T-helper 2 cell treated with Interferon-gamma antibody and Interleukin-4, amounts not matched to agents 100 ng/mL and 5 ng/mL, for 36 hours (primary cell): ENCODE data around the gene TRMT1. TPM values are rescaled to one million over a fixed set of nuclear protein-coding genes. Genes with fewer than 3 reads are reported as not detected.

Experiments used
- intact Hi-C: fragments of 100-400 bp; cut with micrococcal nuclease; formaldehyde crosslinking; loops from one replicate; pipeline ENCODE4 v1.15.1; 2023
- total RNA-seq: library from RNA; stranded (reverse); gene quantifications from 2 replicates; pipeline ENCODE4 v1.2.3, GENCODE V29; 2022

TRMT1 gene
- total RNA-seq, 1 donor from 2014 or later, result 68.0 TPM

- intact Hi-C loops, result no loop called here
These were observed 42.2 kb downstream of the TRMT1 start for GRCh38 chr19:13074378-13074777.

- intact Hi-C loops, result no loop called here
These were observed 43.3 kb downstream of the TRMT1 start for GRCh38 chr19:13073263-13073662.

- intact Hi-C loops, result no loop called here
These were observed 44.2 kb downstream of the TRMT1 start for GRCh38 chr19:13072188-13072908.

GRCh38 chr19:13071444-13072187 is 44.9 kb downstream of the TRMT1 start:
- intact Hi-C loops, result no loop called here

- intact Hi-C loops, result no loop called here
These were observed 46.0 kb downstream of the TRMT1 start for GRCh38 chr19:13070425-13071140.

GRCh38 chr19:13069415-13070359 is 46.9 kb downstream of the TRMT1 start:
- intact Hi-C loops, result no loop called here

GRCh38 chr19:13068085-13068846 is 48.3 kb downstream of the TRMT1 start:
- intact Hi-C loops, result no loop called here

GRCh38 chr19:13066933-13067807 is 49.4 kb downstream of the TRMT1 start:
- intact Hi-C loops, result no loop called here

- intact Hi-C loops, result no loop called here
These were observed 50.3 kb downstream of the TRMT1 start for GRCh38 chr19:13066226-13066625.

GRCh38 chr19:13064092-13064489 is 52.4 kb downstream of the TRMT1 start:
- intact Hi-C loops, result no loop called here

GRCh38 chr19:13063461-13064091 is 53.0 kb downstream of the TRMT1 start:
- intact Hi-C loops, result no loop called here

- intact Hi-C loops, result no loop called here
These were observed 54.2 kb downstream of the TRMT1 start for GRCh38 chr19:13062317-13062716.

GRCh38 chr19:13060964-13061927 is 55.3 kb downstream of the TRMT1 start:
- intact Hi-C loops, result loop anchor here (1.0 to 2.0 kb wide), 3 partner anchors 38 to 83 kb away; no protein-coding TSS in a partner anchor

- intact Hi-C loops, result loop anchor here (2.0 kb wide), 1 partner anchor 38 kb away; no protein-coding TSS in a partner anchor
These were observed 56.1 kb downstream of the TRMT1 start for GRCh38 chr19:13060233-13060963.

- intact Hi-C loops, result no loop called here
These were observed 57.4 kb downstream of the TRMT1 start for GRCh38 chr19:13058951-13059660.

- intact Hi-C loops, result no loop called here
These were observed 58.8 kb downstream of the TRMT1 start for GRCh38 chr19:13057744-13058143.
